Measurements from ENCODE around the gene ITIH1.

ITIH1 gene

DNA sequence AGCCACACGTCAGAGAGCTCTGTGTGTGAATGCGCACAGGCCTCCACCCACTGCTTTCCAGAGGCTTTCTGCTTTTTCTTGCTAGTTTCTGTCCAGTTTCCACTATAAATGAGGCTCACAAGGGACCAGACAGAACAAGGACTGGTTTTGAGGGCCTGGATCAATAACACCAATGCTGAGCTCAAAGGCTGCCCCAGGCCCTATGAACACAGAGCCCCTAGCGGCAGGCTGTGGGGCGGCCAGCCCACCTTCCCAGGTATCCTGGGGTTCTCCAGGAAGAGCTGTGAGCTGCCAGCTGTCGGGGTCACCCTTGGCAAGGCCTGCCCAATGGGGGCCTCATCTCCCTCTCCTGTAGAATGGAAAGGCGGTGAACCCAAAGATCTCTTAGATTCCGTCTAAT lies 15.0 kb downstream of the ITIH1 start:
- no peaks in the 10 kb centered on the region for H3K36me3 ChIP-seq (ENCODE audit: insufficient read depth, insufficient read length, low read length)
- no peak overlapping the region for H3K9ac ChIP-seq (ENCODE audit: insufficient read length, low read depth)
- no peak for DNase-seq (ENCODE audit: low read depth, low spot score)
- TF ChIP-seq SUZ12 (IDR thresholded peaks at IDR 0.05; ENCODE audit: extremely low read depth, insufficient read depth, insufficient read length), result no peak
- TF ChIP-seq YY1 (IDR thresholded peaks at IDR 0.05; ENCODE audit: insufficient read depth, insufficient read length), result no peak
- no peak for TF ChIP-seq ZNF274 (IDR thresholded peaks at IDR 0.05; ENCODE audit: low read depth, low read length)
- H3K4me3 ChIP-seq (ENCODE audit: insufficient read length, low read depth), result no peak overlapping the region
- no peaks in the 10 kb centered on the region for H3K9me3 ChIP-seq (ENCODE audit: insufficient read depth, low read length)
- H3K4me1 ChIP-seq (ENCODE audit: insufficient read depth, insufficient read length), result peaks cover 4% of the 10 kb centered on the region
- H3K27me3 ChIP-seq (ENCODE audit: insufficient read depth, insufficient read length), result peaks cover 5% of the 10 kb centered on the region

DNA sequence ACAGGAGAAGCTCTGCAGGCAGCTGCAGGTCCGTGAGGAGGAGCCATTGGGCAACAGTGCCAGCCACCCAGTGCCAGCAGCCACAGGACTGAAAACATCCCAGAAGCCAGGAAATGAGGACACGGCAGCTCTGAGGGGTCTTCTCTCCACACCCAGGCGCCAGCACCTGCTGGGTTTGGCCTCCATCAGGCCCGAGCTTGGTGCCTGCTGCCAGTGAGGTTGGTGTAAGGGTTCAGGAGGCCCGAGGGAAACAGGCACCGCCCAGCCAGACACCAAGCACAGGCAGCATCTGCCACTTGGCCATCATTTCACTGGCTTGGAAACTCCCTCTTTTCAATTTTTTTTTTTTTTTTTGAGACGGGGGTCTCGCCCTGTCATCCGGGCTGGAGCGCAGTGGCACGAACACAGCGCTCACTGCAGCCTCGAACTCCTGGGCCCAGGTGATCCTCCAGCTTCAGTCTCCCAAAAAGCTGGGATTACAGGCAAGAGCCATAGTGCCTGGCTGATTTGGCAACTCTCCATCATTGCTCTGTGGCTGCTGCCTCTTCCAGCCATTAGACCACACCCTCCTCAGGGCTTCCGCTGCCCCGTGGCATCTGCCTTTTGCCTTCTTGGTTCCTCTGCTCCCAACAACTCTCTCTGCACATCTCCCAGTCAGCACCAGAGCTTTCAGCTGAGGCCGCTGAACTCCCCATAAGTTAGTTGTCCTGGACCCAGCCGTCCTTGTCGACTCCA lies 15.7 kb downstream of the ITIH1 start:
- Histone ChIP-seq H3K36me3 (ENCODE audit: insufficient read depth, insufficient read length, low read length) (no peaks in the 10 kb centered on the region), H3K27me3 (ENCODE audit: insufficient read depth, insufficient read length) (peaks cover 5% of the 10 kb centered on the region), H3K9me3 (ENCODE audit: insufficient read depth, low read length) (no peaks in the 10 kb centered on the region), H3K4me1 (ENCODE audit: insufficient read depth, insufficient read length) (peaks cover 4% of the 10 kb centered on the region), H3K4me3 (ENCODE audit: insufficient read length, low read depth) (no peak overlapping the region), H3K9ac (ENCODE audit: insufficient read length, low read depth) (no peak overlapping the region)
- TF ChIP-seq ZNF274 (IDR thresholded peaks at IDR 0.05; ENCODE audit: low read depth, low read length) (no peak), SUZ12 (IDR thresholded peaks at IDR 0.05; ENCODE audit: extremely low read depth, insufficient read depth, insufficient read length) (no peak), YY1 (IDR thresholded peaks at IDR 0.05; ENCODE audit: insufficient read depth, insufficient read length) (no peak)
- no peak for DNase-seq (ENCODE audit: low read depth, low spot score)

DNA sequence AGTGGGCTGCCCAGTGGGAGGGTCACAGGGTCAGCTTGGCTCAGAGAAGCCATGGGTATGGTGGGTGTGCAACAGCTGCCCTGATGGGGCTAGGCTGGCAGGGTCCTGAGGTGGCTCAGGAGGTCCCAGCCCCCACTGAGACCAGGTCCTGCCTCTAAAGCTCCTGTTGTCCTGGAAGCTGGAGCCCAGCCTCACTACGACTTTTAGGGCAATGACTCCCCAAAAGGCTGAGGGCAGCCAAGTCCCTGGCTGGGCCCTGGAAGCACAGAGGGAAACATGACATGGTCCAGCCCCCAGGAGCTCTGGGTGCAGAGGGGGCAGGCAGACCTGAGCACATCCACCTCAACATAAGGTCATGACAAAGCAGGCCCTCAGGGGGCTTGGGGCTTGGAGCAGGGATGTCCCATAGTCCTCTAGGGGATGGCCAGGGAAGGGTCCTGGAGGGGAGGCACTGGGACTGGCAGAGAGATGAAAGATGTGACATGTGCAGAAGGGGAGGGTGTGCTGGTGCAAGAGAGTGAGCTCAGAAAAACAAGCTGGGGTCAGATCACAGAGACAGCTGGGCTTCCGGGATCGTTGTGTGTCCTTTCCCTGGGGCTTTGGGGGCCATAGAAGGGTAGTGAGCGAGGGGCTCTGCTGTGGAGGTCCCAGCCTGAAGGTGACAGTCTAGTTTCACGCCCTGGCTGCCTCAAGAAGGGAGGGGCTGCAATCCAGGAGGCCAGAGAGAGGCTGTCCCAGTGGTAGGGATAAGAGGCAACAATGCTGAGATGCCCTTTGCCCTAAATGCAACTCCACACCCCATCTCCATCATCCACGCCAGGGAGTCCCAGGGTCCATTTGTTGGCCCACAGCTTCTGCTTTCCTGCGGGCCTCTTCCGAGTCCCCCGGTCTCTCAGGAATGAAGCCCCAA lies 16.6 kb downstream of the ITIH1 start:
- no peaks in the 10 kb centered on the region for H3K9me3 ChIP-seq (ENCODE audit: insufficient read depth, low read length)
- no peaks in the 10 kb centered on the region for H3K36me3 ChIP-seq (ENCODE audit: insufficient read depth, insufficient read length, low read length)
- H3K4me3 ChIP-seq (ENCODE audit: insufficient read length, low read depth), result no peak overlapping the region
- TF ChIP-seq ZNF274 (IDR thresholded peaks at IDR 0.05; ENCODE audit: low read depth, low read length) (no peak), SUZ12 (IDR thresholded peaks at IDR 0.05; ENCODE audit: extremely low read depth, insufficient read depth, insufficient read length) (no peak), YY1 (IDR thresholded peaks at IDR 0.05; ENCODE audit: insufficient read depth, insufficient read length) (no peak)
- H3K9ac ChIP-seq (ENCODE audit: insufficient read length, low read depth), result no peak overlapping the region
- peaks cover 5% of the 10 kb centered on the region for H3K27me3 ChIP-seq (ENCODE audit: insufficient read depth, insufficient read length)
- no peak for DNase-seq (ENCODE audit: low read depth, low spot score)
- H3K4me1 ChIP-seq (ENCODE audit: insufficient read depth, insufficient read length), result peaks cover 6% of the 10 kb centered on the region

DNA sequence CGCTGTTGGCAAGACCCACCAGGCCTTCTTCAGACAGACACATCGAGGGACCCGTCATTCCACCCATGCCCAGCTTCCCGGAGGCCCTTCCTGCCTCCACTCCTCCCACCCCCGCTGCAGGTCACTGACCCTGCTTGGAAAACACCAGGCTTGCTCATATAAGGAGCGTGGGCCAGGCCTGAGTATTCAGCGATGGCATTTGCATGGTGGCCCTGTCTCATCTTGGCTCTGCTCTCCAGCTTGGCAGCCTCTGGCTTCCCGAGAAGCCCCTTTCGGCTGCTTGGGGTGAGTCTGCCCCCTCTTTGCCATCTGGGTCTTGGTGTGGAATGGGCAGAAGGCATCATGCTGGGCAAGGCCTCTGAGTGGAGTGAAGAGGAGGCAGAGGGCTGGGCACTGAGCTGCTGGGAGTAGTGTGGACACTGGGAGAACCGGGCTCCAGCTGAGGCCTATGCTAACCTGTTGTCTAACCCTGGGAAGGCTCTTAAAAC lies 17.3 kb downstream of the ITIH1 start, which contains the start of gene ITIH3:
ITIH3 (plus strand) TSS at position 185 of the 488 bp plus-strand sequence; CDS start at position 193, 8 bp downstream.
- TF ChIP-seq SUZ12 (IDR thresholded peaks at IDR 0.05; ENCODE audit: extremely low read depth, insufficient read depth, insufficient read length), result no peak
- TF ChIP-seq YY1 (IDR thresholded peaks at IDR 0.05; ENCODE audit: insufficient read depth, insufficient read length), result no peak
- no peak for TF ChIP-seq ZNF274 (IDR thresholded peaks at IDR 0.05; ENCODE audit: low read depth, low read length)
- peaks cover 9% of the 10 kb centered on the region for H3K4me1 ChIP-seq (ENCODE audit: insufficient read depth, insufficient read length)
- no peak within 1 kb of the TSS for H3K9ac ChIP-seq (ENCODE audit: insufficient read length, low read depth)
- no peak for DNase-seq (ENCODE audit: low read depth, low spot score)
- H3K27me3 ChIP-seq (ENCODE audit: insufficient read depth, insufficient read length), result peaks cover 3% of the 10 kb centered on the region
- H3K9me3 ChIP-seq (ENCODE audit: insufficient read depth, low read length), result no peaks in the 10 kb centered on the region
- no peaks in the 10 kb centered on the region for H3K36me3 ChIP-seq (ENCODE audit: insufficient read depth, insufficient read length, low read length)
- H3K4me3 ChIP-seq (ENCODE audit: insufficient read length, low read depth), result no peak within 1 kb of the TSS

DNA sequence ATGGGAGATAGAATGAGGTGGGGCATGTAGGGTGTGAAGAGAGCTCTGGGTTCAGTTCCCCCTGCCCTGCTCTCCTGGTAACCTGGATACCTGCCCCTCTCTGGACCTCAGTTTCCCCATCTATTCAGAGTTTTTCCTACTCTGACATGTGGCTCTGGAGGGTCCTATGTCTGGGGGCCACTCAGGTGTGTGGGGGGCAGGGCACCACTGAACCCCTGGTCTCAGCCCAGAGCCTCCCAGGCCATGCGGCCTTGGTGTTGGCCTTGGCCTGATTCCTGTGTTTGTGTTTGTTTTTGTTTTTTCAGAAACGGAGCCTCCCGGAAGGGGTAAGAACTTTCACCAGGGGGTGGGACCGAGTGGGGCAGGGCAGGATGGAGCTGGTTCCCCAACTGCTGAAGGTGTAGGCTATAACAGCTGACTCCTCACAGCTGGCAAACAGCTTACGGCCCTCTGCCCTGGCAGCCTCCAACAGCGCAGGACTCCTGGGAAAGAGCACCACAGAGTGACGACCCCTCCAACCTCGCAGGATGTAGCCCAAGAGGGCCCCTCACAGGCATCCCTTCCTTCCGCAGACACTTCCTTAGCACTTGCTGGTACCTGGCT lies 18.0 kb downstream of the ITIH1 start:
- TF ChIP-seq YY1 (IDR thresholded peaks at IDR 0.05; ENCODE audit: insufficient read depth, insufficient read length) (no peak), SUZ12 (IDR thresholded peaks at IDR 0.05; ENCODE audit: extremely low read depth, insufficient read depth, insufficient read length) (no peak), ZNF274 (IDR thresholded peaks at IDR 0.05; ENCODE audit: low read depth, low read length) (no peak)
- no peak overlapping the region for H3K4me3 ChIP-seq (ENCODE audit: insufficient read length, low read depth)
- no peaks in the 10 kb centered on the region for H3K9me3 ChIP-seq (ENCODE audit: insufficient read depth, low read length)
- H3K4me1 ChIP-seq (ENCODE audit: insufficient read depth, insufficient read length), result peaks cover 9% of the 10 kb centered on the region
- no peak overlapping the region for H3K9ac ChIP-seq (ENCODE audit: insufficient read length, low read depth)
- H3K36me3 ChIP-seq (ENCODE audit: insufficient read depth, insufficient read length, low read length), result no peaks in the 10 kb centered on the region
- DNase-seq (ENCODE audit: low read depth, low spot score), result no peak
- peaks cover 3% of the 10 kb centered on the region for H3K27me3 ChIP-seq (ENCODE audit: insufficient read depth, insufficient read length)

DNA sequence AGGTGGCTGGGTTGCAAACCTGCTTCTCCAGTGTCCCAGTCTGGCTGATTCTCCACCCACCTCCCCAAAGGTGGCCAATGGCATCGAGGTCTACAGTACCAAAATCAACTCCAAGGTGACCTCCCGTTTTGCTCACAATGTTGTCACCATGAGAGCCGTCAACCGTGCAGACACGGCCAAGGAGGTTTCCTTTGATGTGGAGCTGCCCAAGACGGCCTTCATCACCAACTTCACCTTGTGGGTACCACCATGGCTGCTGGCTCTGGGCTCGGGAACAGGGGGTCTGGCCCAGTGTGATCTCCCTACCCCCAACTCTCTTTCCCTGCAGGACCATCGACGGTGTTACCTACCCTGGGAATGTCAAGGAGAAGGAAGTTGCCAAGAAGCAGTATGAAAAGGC lies 19.0 kb downstream of the ITIH1 start:
- Histone ChIP-seq H3K4me1 (ENCODE audit: insufficient read depth, insufficient read length) (peaks cover 9% of the 10 kb centered on the region), H3K27me3 (ENCODE audit: insufficient read depth, insufficient read length) (peaks cover 3% of the 10 kb centered on the region)
- no peak for TF ChIP-seq SUZ12 (IDR thresholded peaks at IDR 0.05; ENCODE audit: extremely low read depth, insufficient read depth, insufficient read length)
- TF ChIP-seq ZNF274 (IDR thresholded peaks at IDR 0.05; ENCODE audit: low read depth, low read length), result no peak
- no peak for TF ChIP-seq YY1 (IDR thresholded peaks at IDR 0.05; ENCODE audit: insufficient read depth, insufficient read length)

More for the DNA sequence above, 19.0 kb downstream of the ITIH1 start:
- H3K4me3 ChIP-seq (ENCODE audit: insufficient read length, low read depth), result no peak overlapping the region
- no peak for DNase-seq (ENCODE audit: low read depth, low spot score)
- no peaks in the 10 kb centered on the region for H3K9me3 ChIP-seq (ENCODE audit: insufficient read depth, low read length)
- H3K36me3 ChIP-seq (ENCODE audit: insufficient read depth, insufficient read length, low read length), result no peaks in the 10 kb centered on the region
- H3K9ac ChIP-seq (ENCODE audit: insufficient read length, low read depth), result no peak overlapping the region
